ENCODE data around the gene RASL10B.

DNA sequence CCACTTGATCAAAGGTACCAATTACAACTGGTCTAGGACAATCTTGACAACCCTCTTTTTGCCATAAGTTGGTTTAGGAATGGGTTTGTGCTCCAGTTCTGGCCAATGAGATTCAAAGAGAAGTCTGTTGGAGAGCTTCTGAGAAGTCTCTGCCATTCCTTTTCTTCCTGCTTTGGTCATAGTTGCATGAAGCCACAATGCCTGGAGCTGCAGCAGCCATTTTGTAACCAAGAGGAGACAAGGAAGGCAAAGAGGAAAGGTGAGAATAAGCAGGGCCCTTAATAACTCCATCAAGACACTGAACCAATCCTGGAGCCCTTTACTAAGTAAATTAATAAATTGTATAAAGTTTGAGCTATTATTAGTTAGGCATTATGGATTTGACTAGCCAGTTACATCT, 25.8 kb downstream of the RASL10B start:
- TF ChIP-seq, protein P1, sequence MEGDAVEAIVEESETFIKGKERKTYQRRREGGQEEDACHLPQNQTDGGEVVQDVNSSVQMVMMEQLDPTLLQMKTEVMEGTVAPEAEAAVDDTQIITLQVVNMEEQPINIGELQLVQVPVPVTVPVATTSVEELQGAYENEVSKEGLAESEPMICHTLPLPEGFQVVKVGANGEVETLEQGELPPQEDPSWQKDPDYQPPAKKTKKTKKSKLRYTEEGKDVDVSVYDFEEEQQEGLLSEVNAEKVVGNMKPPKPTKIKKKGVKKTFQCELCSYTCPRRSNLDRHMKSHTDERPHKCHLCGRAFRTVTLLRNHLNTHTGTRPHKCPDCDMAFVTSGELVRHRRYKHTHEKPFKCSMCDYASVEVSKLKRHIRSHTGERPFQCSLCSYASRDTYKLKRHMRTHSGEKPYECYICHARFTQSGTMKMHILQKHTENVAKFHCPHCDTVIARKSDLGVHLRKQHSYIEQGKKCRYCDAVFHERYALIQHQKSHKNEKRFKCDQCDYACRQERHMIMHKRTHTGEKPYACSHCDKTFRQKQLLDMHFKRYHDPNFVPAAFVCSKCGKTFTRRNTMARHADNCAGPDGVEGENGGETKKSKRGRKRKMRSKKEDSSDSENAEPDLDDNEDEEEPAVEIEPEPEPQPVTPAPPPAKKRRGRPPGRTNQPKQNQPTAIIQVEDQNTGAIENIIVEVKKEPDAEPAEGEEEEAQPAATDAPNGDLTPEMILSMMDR (IDR thresholded peaks at IDR 0.05; ENCODE audit: low read depth, low read length, poor library complexity, severe bottlenecking), result no peak
- no peak for TF ChIP-seq EZH2phosphoT487 (IDR thresholded peaks at IDR 0.05; ENCODE audit: borderline replicate concordance, low read length)

All from DOHH2 (cell line).